Thymus (tissue), 11 donors: ENCODE measurements around the gene GCA. TPM values are rescaled to one million over a fixed set of nuclear protein-coding genes. Genes with fewer than 3 reads are reported as not detected.

Experiments used
- DNase-seq, 9 donors: peaks; one replicate each; pipeline ENCODE4 v3.0.0-alpha.2; 2013; ENCODE audit warnings: low spot score in 9 of 9, low read depth in 6 of 9, missing footprints in 1 of 9
- H3K27ac ChIP-seq, 2 donors: one replicate each; pipeline ENCODE4 v1.5.1; 2013; ENCODE audit warnings: control low read depth in 1 of 2, low read depth in 1 of 2, low read length in 1 of 2, mild to moderate bottlenecking in 1 of 2, moderate library complexity in 1 of 2
- H3K27me3 ChIP-seq, 2 donors: one replicate each; pipeline ENCODE4 v1.5.1; 2013; ENCODE audit warnings: low read length in 1 of 2; ENCODE audit not compliant: control insufficient read depth in 2 of 2, insufficient read depth in 1 of 2
- H3K36me3 ChIP-seq, 2 donors: one replicate each; pipeline ENCODE4 v1.5.1; 2013; ENCODE audit warnings: low read length in 1 of 2, mild to moderate bottlenecking in 1 of 2, moderate library complexity in 1 of 2; ENCODE audit not compliant: control insufficient read depth in 2 of 2, insufficient read depth in 2 of 2
- H3K4me1 ChIP-seq, 2 donors: one replicate each; pipeline ENCODE4 v1.5.1; 2013; ENCODE audit warnings: low read length in 2 of 2; ENCODE audit not compliant: control insufficient read depth in 2 of 2, insufficient read depth in 2 of 2
- H3K4me3 ChIP-seq, 2 donors: one replicate each; pipeline ENCODE4 v1.5.1; 2013; ENCODE audit warnings: low read length in 2 of 2, control low read depth in 1 of 2, mild to moderate bottlenecking in 1 of 2
- H3K9me3 ChIP-seq, 2 donors: one replicate each; pipeline ENCODE4 v1.5.1; 2013; ENCODE audit warnings: low read length in 1 of 2, mild to moderate bottlenecking in 1 of 2; ENCODE audit not compliant: control insufficient read depth in 2 of 2, insufficient read depth in 1 of 2
- WGBS: extraction: QIAGEN DNeasy Blood & Tissue Kit; methylation state at CpG from one replicate; pipeline ENCODE4 v1.1.7; 2013; 5-methylcytosine and 5-hydroxymethylcytosine counted together
- polyA plus RNA-seq: library from polyadenylated mRNA; stranded (reverse); fragments of 200-250 nt; gene quantifications from one replicate; pipeline ENCODE4 v1.2.3, GENCODE V29; 2013
- total RNA-seq: library from RNA; stranded (reverse); fragments of 120-200 nt; gene quantifications from one replicate; pipeline ENCODE4 v1.2.4, GENCODE V29; 2013
- donor health status: healthy.

GCA gene
- total and polyA plus RNA-seq, 2 donors, result 38.9 to 53.4 TPM

GRCh38 chr2:162342321-162342720 lies 1.6 kb upstream of the GCA start:
- no peak overlapping the region for H3K4me3 ChIP-seq
- H3K36me3 ChIP-seq, result no peaks in the 10 kb centered on the region
- DNase-seq, result no peak
- H3K9me3 ChIP-seq, result no peaks in the 10 kb centered on the region
- H3K27ac ChIP-seq, result peak overlapping the region in 1 of 2 donors; percentile 15
- WGBS, result 91% methylated on average over 3 of the region's 3 CpGs
- H3K27me3 ChIP-seq, result no peaks in the 10 kb centered on the region
- peaks cover 6 to 11% of the 10 kb centered on the region in 2 donors for H3K4me1 ChIP-seq

GRCh38 chr2:162342841-162343240 lies 1.1 kb upstream of the GCA start:
- Histone ChIP-seq H3K4me1 (peaks cover 6 to 11% of the 10 kb centered on the region in 2 donors), H3K27me3 (no peaks in the 10 kb centered on the region), H3K4me3 (no peak overlapping the region), H3K9me3 (no peaks in the 10 kb centered on the region), H3K36me3 (no peaks in the 10 kb centered on the region), H3K27ac (no peak overlapping the region)
- no peak for DNase-seq
- 90% methylated on average over 2 of the region's 2 CpGs for WGBS

- Histone ChIP-seq H3K36me3 (no peaks in the 10 kb centered on the region), H3K27ac (peak overlapping the region; percentile 27 to 34), H3K4me1 (peaks cover 6 to 11% of the 10 kb centered on the region in 2 donors), H3K27me3 (no peaks in the 10 kb centered on the region), H3K9me3 (no peaks in the 10 kb centered on the region), H3K4me3 (peak overlapping the region; percentile 67 to 73)
- no peak for DNase-seq
- WGBS, result 51% methylated on average over 4 of the region's 4 CpGs
Measured at GRCh38 chr2:162343492-162343823, 474 bp upstream of the GCA start.

- Histone ChIP-seq H3K27ac (peak overlapping the region; percentile 64 to 77), H3K36me3 (no peaks in the 10 kb centered on the region), H3K27me3 (no peaks in the 10 kb centered on the region), H3K4me1 (peaks cover 6 to 11% of the 10 kb centered on the region in 2 donors), H3K4me3 (peak overlapping the region; percentile 67 to 73), H3K9me3 (no peaks in the 10 kb centered on the region)
- WGBS, result 1% methylated on average over 8 of the region's 8 CpGs
- peak in 3 of 9 donors; percentile 13 to 40 (median 34) for DNase-seq
Measured at GRCh38 chr2:162344617-162344950, 652 bp downstream of the GCA start.

GRCh38 chr2:162365392-162365791 lies 21.5 kb downstream of the GCA start:
- Histone ChIP-seq H3K27ac (no peak overlapping the region), H3K4me3 (no peak overlapping the region), H3K36me3 (no peaks in the 10 kb centered on the region), H3K27me3 (no peaks in the 10 kb centered on the region), H3K9me3 (no peaks in the 10 kb centered on the region), H3K4me1 (no peaks in the 10 kb centered on the region)
- WGBS, result 97% methylated on average over 2 of the region's 2 CpGs
- DNase-seq, result no peak

GRCh38 chr2:162368494-162368893 lies 24.6 kb downstream of the GCA start:
- WGBS, result 97% methylated on average over 1 of the region's 1 CpG
- Histone ChIP-seq H3K27ac (no peak overlapping the region), H3K36me3 (no peaks in the 10 kb centered on the region), H3K9me3 (no peaks in the 10 kb centered on the region), H3K4me3 (no peak overlapping the region), H3K4me1 (no peaks in the 10 kb centered on the region), H3K27me3 (no peaks in the 10 kb centered on the region)
- no peak for DNase-seq

- Histone ChIP-seq H3K9me3 (no peaks in the 10 kb centered on the region), H3K27ac (no peak overlapping the region), H3K4me3 (no peak overlapping the region), H3K27me3 (no peaks in the 10 kb centered on the region), H3K4me1 (no peaks in the 10 kb centered on the region), H3K36me3 (no peaks in the 10 kb centered on the region)
- WGBS, result 92% methylated on average over 1 of the region's 1 CpG
- DNase-seq, result no peak
Measured at GRCh38 chr2:162369551-162369950, 25.6 kb downstream of the GCA start.

GRCh38 chr2:162370931-162371330 lies 27.0 kb downstream of the GCA start:
- WGBS, result 95% methylated on average over 3 of the region's 3 CpGs

GRCh38 chr2:162372818-162373217 lies 28.9 kb downstream of the GCA start:
- Histone ChIP-seq H3K4me3 (no peak overlapping the region), H3K4me1 (no peaks in the 10 kb centered on the region), H3K27me3 (no peaks in the 10 kb centered on the region)

More at GRCh38 chr2:162370931-162371330, 27.0 kb downstream of the GCA start:
- no peaks in the 10 kb centered on the region for H3K9me3 ChIP-seq
- no peak overlapping the region for H3K27ac ChIP-seq
- H3K4me1 ChIP-seq, result no peaks in the 10 kb centered on the region
- no peaks in the 10 kb centered on the region for H3K36me3 ChIP-seq
- no peak overlapping the region for H3K4me3 ChIP-seq
- DNase-seq, result no peak
- H3K27me3 ChIP-seq, result no peaks in the 10 kb centered on the region

More at GRCh38 chr2:162372818-162373217, 28.9 kb downstream of the GCA start:
- H3K9me3 ChIP-seq, result no peaks in the 10 kb centered on the region
- H3K27ac ChIP-seq, result no peak overlapping the region
- DNase-seq, result no peak
- H3K36me3 ChIP-seq, result no peaks in the 10 kb centered on the region
